ENCODE data around the gene CD248.
"Not testable (repeated sequence)": the region's sequence is repeated elsewhere in the genome, so short reads cannot be mapped to it uniquely, and the experiment has no call there.

Gene CD248

GRCh38 chr11:66313321-66314185 lies 3.3 kb downstream of the CD248 start:
- no peak for DNase-seq (ENCODE audit: low read depth, low spot score)

GRCh38 chr11:66312549-66313320 lies 4.1 kb downstream of the CD248 start:
- no peak for DNase-seq (ENCODE audit: low read depth, low spot score)

GRCh38 chr11:66311965-66312548 lies 4.8 kb downstream of the CD248 start:
- no peak for DNase-seq (ENCODE audit: low read depth, low spot score)

- no peak for DNase-seq (ENCODE audit: low read depth, low spot score)
These were observed 5.3 kb downstream of the CD248 start for GRCh38 chr11:66311470-66311964.

GRCh38 chr11:66310803-66311440 lies 5.9 kb downstream of the CD248 start:
- not testable (repeated sequence) for DNase-seq (ENCODE audit: low read depth, low spot score)

GRCh38 chr11:66310324-66310723 lies 6.5 kb downstream of the CD248 start:
- no peak for DNase-seq (ENCODE audit: low read depth, low spot score)

- DNase-seq (ENCODE audit: low read depth, low spot score): no peak
These were observed 7.4 kb downstream of the CD248 start for GRCh38 chr11:66309475-66309874.

- no peak for DNase-seq (ENCODE audit: low read depth, low spot score)
These were observed 14.2 kb downstream of the CD248 start for GRCh38 chr11:66302656-66303055.

GRCh38 chr11:66299186-66299585 lies 17.7 kb downstream of the CD248 start:
- no peak for DNase-seq (ENCODE audit: low read depth, low spot score)

GRCh38 chr11:66297610-66298009 lies 19.2 kb downstream of the CD248 start:
- no peak for DNase-seq (ENCODE audit: low read depth, low spot score)

GRCh38 chr11:66294626-66295620 lies 21.9 kb downstream of the CD248 start:
- DNase-seq (ENCODE audit: low read depth, low spot score): no peak

GRCh38 chr11:66293777-66294625 lies 22.8 kb downstream of the CD248 start:
- DNase-seq (ENCODE audit: low read depth, low spot score): no peak

GRCh38 chr11:66293352-66293751 lies 23.5 kb downstream of the CD248 start:
- no peak for DNase-seq (ENCODE audit: low read depth, low spot score)

GRCh38 chr11:66292543-66293332 lies 24.1 kb downstream of the CD248 start:
- DNase-seq (ENCODE audit: low read depth, low spot score): no peak

- no peak for DNase-seq (ENCODE audit: low read depth, low spot score)
These were observed 24.9 kb downstream of the CD248 start, which contains the start of gene TMEM151A for GRCh38 chr11:66291706-66292542. Gene TMEM151A, plus strand, starts transcription at chr11:66291894. Its CDS starts 120 bp downstream, at chr11:66292014.

- no peak for DNase-seq (ENCODE audit: low read depth, low spot score)
These were observed 25.5 kb downstream of the CD248 start for GRCh38 chr11:66291303-66291705.

GRCh38 chr11:66290330-66290621 lies 26.6 kb downstream of the CD248 start:
- DNase-seq (ENCODE audit: low read depth, low spot score): no peak
